IMR-90 (cell line): Measurements from ENCODE around the gene RMND5A. TPM values are rescaled to one million over a fixed set of nuclear protein-coding genes. Genes with fewer than 3 reads are reported as not detected.

ENCODE experiments used
- ATAC-seq: fragments of 200-7000 bp; cut with Tn5 transposase; 2 replicates; pipeline ENCODE4 v1.9.1; 2020; ENCODE audit warnings: low read depth, mild to moderate bottlenecking, moderate library complexity
- BruUV-seq: library from RNA; stranded (reverse); fragments of 400-500 nt; replicated peaks from 2 replicates; lab custom pipeline; 2021; lab: Mats Ljungman, UMichigan
- CTCF ChIA-PET: fragments of 300-600 bp; formaldehyde crosslinking; extraction: SDS; loops from one replicate; lab custom pipeline; 2021; ENCODE audit warnings: antibody characterized with exemption; lab: Yijun Ruan, JAX
- POLR2A ChIA-PET: fragments of 300-600 bp; sonication (Branson Sonifier 250); formaldehyde crosslinking; loops from one replicate; lab custom pipeline; 2022; ENCODE audit warnings: antibody characterized with exemption; ENCODE audit not compliant: unreplicated experiment; lab: Charles Lee
- DNase-seq: peaks from one replicate; pipeline ENCODE4 v3.0.0; 2013
- H2AFZ ChIP-seq: replicated peaks from 2 replicates; pipeline ENCODE3; 2013; ENCODE audit warnings: low read length, mild to moderate bottlenecking; ENCODE audit not compliant: poor library complexity
- H2AK5ac ChIP-seq: 2 replicates; pipeline ENCODE4 v1.6.1; 2013; ENCODE audit warnings: low read depth, low read length, inconsistent platforms
- H2AK9ac ChIP-seq: replicated peaks from 2 replicates; pipeline ENCODE3; 2013; ENCODE audit warnings: mild to moderate bottlenecking, low read depth, low read length, moderate library complexity; ENCODE audit not compliant: poor library complexity
- H2BK120ac ChIP-seq: 2 replicates; pipeline ENCODE4 v1.6.1; 2013; ENCODE audit warnings: low read depth, low read length, inconsistent platforms
- H2BK15ac ChIP-seq: 3 replicates; pipeline ENCODE4 v1.6.1; 2013; ENCODE audit warnings: low read depth, low read length, inconsistent platforms
- H2BK20ac ChIP-seq: 2 replicates; pipeline ENCODE4 v1.6.1; 2013; ENCODE audit warnings: low read depth, mild to moderate bottlenecking, inconsistent platforms, low read length, moderate library complexity
- H2BK5ac ChIP-seq: 2 replicates; pipeline ENCODE4 v1.6.1; 2013; ENCODE audit warnings: mild to moderate bottlenecking, low read depth, low read length, inconsistent platforms; ENCODE audit not compliant: poor library complexity, severe bottlenecking
- H3K14ac ChIP-seq: replicated peaks from 2 replicates; pipeline ENCODE4 v1.6.1; 2013; ENCODE audit warnings: low read depth, low read length, inconsistent platforms
- H3K18ac ChIP-seq: 2 replicates; pipeline ENCODE4 v1.6.1; 2013; ENCODE audit warnings: low read depth, low read length, control low read depth
- H3K23ac ChIP-seq: 2 replicates; pipeline ENCODE4 v1.6.1; 2013; ENCODE audit warnings: low read depth, low read length, inconsistent platforms
- H3K27ac ChIP-seq: 2 replicates; pipeline ENCODE4 v1.5.1; 2013; ENCODE audit warnings: mild to moderate bottlenecking, control low read depth, low read length; ENCODE audit not compliant: insufficient read depth
- H3K27me3 ChIP-seq: 2 replicates; pipeline ENCODE4 v1.6.1; 2013; ENCODE audit warnings: low read length; ENCODE audit not compliant: control insufficient read depth, insufficient read depth
- H3K36me3 ChIP-seq: 2 replicates; pipeline ENCODE4 v1.6.1; 2013; ENCODE audit warnings: low read length, mixed read lengths; ENCODE audit not compliant: control insufficient read depth, insufficient read depth
- H3K4ac ChIP-seq: 2 replicates; pipeline ENCODE4 v1.6.1; 2013; ENCODE audit warnings: low read depth, low read length, inconsistent platforms
- H3K4me1 ChIP-seq: 2 replicates; pipeline ENCODE4 v1.6.1; 2013; ENCODE audit warnings: low read length, mixed read lengths; ENCODE audit not compliant: control insufficient read depth, insufficient read depth
- H3K4me2 ChIP-seq: 2 replicates; pipeline ENCODE4 v1.6.1; 2013; ENCODE audit warnings: low read depth, mild to moderate bottlenecking, control low read depth, low read length, moderate library complexity
- H3K4me3 ChIP-seq: 2 replicates; pipeline ENCODE4 v1.5.1; 2013; ENCODE audit warnings: low read depth, mild to moderate bottlenecking, control low read depth, low read length, moderate library complexity; ENCODE audit not compliant: insufficient read depth
- H3K56ac ChIP-seq: 2 replicates; pipeline ENCODE4 v1.6.1; 2013; ENCODE audit warnings: low read length, inconsistent platforms; ENCODE audit not compliant: insufficient read depth; ENCODE audit errors: extremely low read depth
- H3K79me1 ChIP-seq, 2 experiments: 2 replicates each; pipeline ENCODE4 v1.6.1; 2013; ENCODE audit warnings: low read length in 2 of 2, inconsistent platforms in 1 of 2, low read depth in 1 of 2
- H3K9ac ChIP-seq: 2 replicates; pipeline ENCODE4 v1.6.1; 2013; ENCODE audit warnings: low read depth, low read length, control low read depth
- H3K9me1 ChIP-seq: 2 replicates; pipeline ENCODE4 v1.6.1; 2013; ENCODE audit warnings: low read length, inconsistent platforms; ENCODE audit not compliant: insufficient read depth
- H3K9me3 ChIP-seq: 2 replicates; pipeline ENCODE4 v1.6.1; 2013; ENCODE audit warnings: low read length; ENCODE audit not compliant: control insufficient read depth, insufficient read depth
- H4K20me1 ChIP-seq: 2 replicates; pipeline ENCODE4 v1.6.1; 2013; ENCODE audit warnings: low read length, inconsistent platforms; ENCODE audit not compliant: insufficient read depth
- H4K5ac ChIP-seq: 2 replicates; pipeline ENCODE4 v1.6.1; 2013; ENCODE audit warnings: mild to moderate bottlenecking, low read depth, low read length, control low read depth
- H4K8ac ChIP-seq, 2 experiments: 2 replicates each; pipeline ENCODE4 v1.6.1; 2013; ENCODE audit warnings: low read depth in 2 of 2, low read length in 2 of 2, control low read depth in 1 of 2, inconsistent platforms in 1 of 2
- H4K91ac ChIP-seq: 2 replicates; pipeline ENCODE4 v1.6.1; 2013; ENCODE audit warnings: low read depth, low read length, inconsistent platforms; ENCODE audit not compliant: insufficient read depth
- BHLHE40 ChIP-seq: fragments of 150-350 bp; IDR thresholded peaks from 2 replicates; pipeline ENCODE4 v1.6.1; 2016; ENCODE audit warnings: mild to moderate bottlenecking, low read depth, low read length
- FOS ChIP-seq: fragments of 150-350 bp; IDR thresholded peaks from 2 replicates; pipeline ENCODE4 v1.6.1; 2016; ENCODE audit warnings: low read depth, low read length
- MAZ ChIP-seq: IDR thresholded peaks from 2 replicates; pipeline ENCODE4 v1.6.1; 2012; ENCODE audit warnings: low read depth, mild to moderate bottlenecking, low read length, improper control_type of control experiment, moderate library complexity, borderline replicate concordance
- MXI1 ChIP-seq: IDR thresholded peaks from 2 replicates; pipeline ENCODE4 v1.6.1; 2012; ENCODE audit warnings: low read depth, mild to moderate bottlenecking, low read length, moderate library complexity, borderline replicate concordance
- NFE2L2 ChIP-seq: fragments of 150-350 bp; IDR thresholded peaks from 2 replicates; pipeline ENCODE4 v1.6.1; 2016; ENCODE audit warnings: low read depth, mild to moderate bottlenecking, low read length
- POLR2A ChIP-seq: IDR thresholded peaks from 2 replicates; pipeline ENCODE4 v1.6.1; 2012; ENCODE audit warnings: mild to moderate bottlenecking, low read depth, low read length
- RAD21 ChIP-seq: IDR thresholded peaks from 2 replicates; pipeline ENCODE4 v1.6.1; 2012; ENCODE audit warnings: low read length, improper control_type of control experiment
- RCOR1 ChIP-seq: IDR thresholded peaks from 2 replicates; pipeline ENCODE4 v1.6.1; 2012; ENCODE audit warnings: mild to moderate bottlenecking, low read length, improper control_type of control experiment; ENCODE audit not compliant: insufficient replicate concordance
- RFX5 ChIP-seq: IDR thresholded peaks from 2 replicates; pipeline ENCODE4 v1.8.0; 2012; ENCODE audit warnings: low read depth, mild to moderate bottlenecking, low read length, moderate library complexity
- WGBS, 2 experiments: methylation state at CpG; one replicate each; pipeline versions ENCODE4 v1.1.5 to v1.1.7; 2013; ENCODE audit warnings: missing lambda C conversion rate in 2 of 2; ENCODE audit not compliant: insufficient read length in 1 of 2; ENCODE audit errors: extremely low coverage in 2 of 2; 5-methylcytosine and 5-hydroxymethylcytosine counted together
- dilution Hi-C: fragments of 300-500 bp; cut with HindIII; formaldehyde crosslinking; loops from one replicate; pipeline ENCODE4 v1.14.3; 2018; ENCODE audit warnings: low sequenced_read_pairs; ENCODE audit not compliant: unreplicated experiment
- in situ Hi-C: fragments of 300-500 bp; cut with MboI; formaldehyde crosslinking; loops from 3 replicates; pipeline ENCODE4 v1.14.3; 2019; ENCODE audit warnings: low sequenced_read_pairs, inconsistent platforms, mixed read lengths
- intact Hi-C: fragments of 100-400 bp; cut with micrococcal nuclease; formaldehyde crosslinking; loops from 2 replicates; pipeline ENCODE4 v1.10.0; 2022
- polyA plus RNA-seq, 3 experiments: library from polyadenylated mRNA; depleted of rRNA; stranded (reverse); fragments of >200 nt; gene quantifications; 2 replicates each; pipeline ENCODE4 v1.2.3, GENCODE V29; 2012; ENCODE audit warnings: low replicate concordance in 1 of 3
- total RNA-seq: library from RNA; depleted of rRNA; stranded (reverse); fragments of >200 nt; gene quantifications from 2 replicates; pipeline ENCODE4 v1.2.3, GENCODE V29; 2012
- TF ChIP-seq, protein P1 (sequence below): fragments of 150-350 bp; IDR thresholded peaks from 2 replicates; pipeline ENCODE4 v1.6.1; 2017; ENCODE audit warnings: mild to moderate bottlenecking, antibody characterized with exemption, low read length, low read depth

Gene RMND5A
- total and polyA plus RNA-seq, 2 of the 4 experiments (the other 2 are of a cell fraction): 5.1 to 16.0 TPM

DNA sequence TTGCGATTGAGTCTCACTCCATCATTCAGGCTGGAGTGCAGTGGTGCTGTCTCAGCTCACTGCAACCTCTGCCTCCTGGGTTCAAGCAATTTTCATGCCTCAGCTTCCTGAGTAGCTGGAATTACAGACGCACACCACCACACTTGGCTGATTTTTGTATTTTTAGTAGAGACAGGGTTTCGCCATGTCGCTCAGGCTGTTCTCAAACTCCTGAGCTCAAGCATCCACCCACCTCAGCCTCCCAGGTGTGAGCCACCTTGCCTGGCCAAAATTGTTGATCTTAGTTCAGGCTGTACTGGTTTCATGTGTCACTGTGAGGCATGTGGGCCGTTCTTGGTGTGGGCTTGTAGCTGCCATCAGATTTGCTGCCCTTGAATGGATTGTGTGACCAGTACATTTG is 52.5 kb downstream of the RMND5A start:
- no peak for TF ChIP-seq MAZ
- no peak for TF ChIP-seq FOS
- TF ChIP-seq RFX5: no peak
- no peak for TF ChIP-seq POLR2A
- TF ChIP-seq RAD21: no peak
- no peak for TF ChIP-seq BHLHE40
- TF ChIP-seq NFE2L2: no peak
- TF ChIP-seq, protein P1, sequence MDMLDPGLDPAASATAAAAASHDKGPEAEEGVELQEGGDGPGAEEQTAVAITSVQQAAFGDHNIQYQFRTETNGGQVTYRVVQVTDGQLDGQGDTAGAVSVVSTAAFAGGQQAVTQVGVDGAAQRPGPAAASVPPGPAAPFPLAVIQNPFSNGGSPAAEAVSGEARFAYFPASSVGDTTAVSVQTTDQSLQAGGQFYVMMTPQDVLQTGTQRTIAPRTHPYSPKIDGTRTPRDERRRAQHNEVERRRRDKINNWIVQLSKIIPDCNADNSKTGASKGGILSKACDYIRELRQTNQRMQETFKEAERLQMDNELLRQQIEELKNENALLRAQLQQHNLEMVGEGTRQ: no peak
- no peak for TF ChIP-seq RCOR1
- TF ChIP-seq MXI1: no peak
- H3K56ac ChIP-seq: no peak overlapping the region
- H3K18ac ChIP-seq: no peak overlapping the region
- H3K9me3 ChIP-seq: no peaks in the 10 kb centered on the region
- dilution Hi-C loops (no loop called here), intact Hi-C loops (no loop called here), in situ Hi-C loops (no loop called here)
- H2BK5ac ChIP-seq: no peak overlapping the region
- H2AK9ac ChIP-seq: no peak overlapping the region
- BruUV-seq: no TSS peak
- H3K4ac ChIP-seq: no peak overlapping the region
- H3K27ac ChIP-seq: no peak overlapping the region
- no peak overlapping the region for H4K91ac ChIP-seq
- peaks cover 18% of the 10 kb centered on the region for H3K36me3 ChIP-seq
- H3K9me1 ChIP-seq: no peaks in the 10 kb centered on the region; the same call in 1 of the 2 replicates
- H3K4me3 ChIP-seq: no peak overlapping the region
- H2BK15ac ChIP-seq: no peak overlapping the region
- H3K14ac ChIP-seq: no peak overlapping the region
- DNase-seq (no peak), ATAC-seq (no peak)
- no peak overlapping the region for H2BK120ac ChIP-seq
- no peak overlapping the region for H4K5ac ChIP-seq
- no peaks in the 10 kb centered on the region for H3K27me3 ChIP-seq
- no peak overlapping the region for H3K23ac ChIP-seq
- CTCF ChIA-PET: no interaction called here
- H2AFZ ChIP-seq: no peak overlapping the region
- H2AK5ac ChIP-seq: no peak overlapping the region
- H4K20me1 ChIP-seq: no peaks in the 10 kb centered on the region
- H3K4me2 ChIP-seq: no peak overlapping the region
- POLR2A ChIA-PET: no interaction called here
- H3K4me1 ChIP-seq: no peaks in the 10 kb centered on the region
- H3K79me1 ChIP-seq: no peaks in the 10 kb centered on the region
- no peak overlapping the region for H2BK20ac ChIP-seq
- H3K9ac ChIP-seq: no peak overlapping the region
- WGBS, 2 experiments: no CpG with 5 or more reads among the region's 5 CpGs
- no peak overlapping the region for H4K8ac ChIP-seq
